ENCODE measurements around the gene PKNOX1. TPM values are rescaled to one million over a fixed set of nuclear protein-coding genes. Genes with fewer than 3 reads are reported as not detected.

Gene PKNOX1
- total and polyA plus RNA-seq, 9 of the 15 experiments (the other 6 are each of a cell fraction or from before 2014, with no cell fraction given), result 8.8 to 25.9 (median 13.2) TPM

GRCh38 chr21:43029785-43030184 lies 55.4 kb downstream of the PKNOX1 start:
- Histone ChIP-seq H3K4me2 (ENCODE audit: insufficient read depth, low read length) (no peak overlapping the region), H3K9ac (ENCODE audit: insufficient read depth in 1 of 2, low read depth in 2 of 2, low read length in 2 of 2) (peak overlapping the region in 1 of 2 experiments; percentile 33; a peak in 1 of 4 replicates), H3K79me2 (ENCODE audit: control insufficient read depth, insufficient read depth, low read length) (no peaks in the 10 kb centered on the region), H3K4me3 (no peak overlapping the region), H4K20me1 (replicated peaks; ENCODE audit: control insufficient read depth, insufficient read depth, low read length) (no peaks in the 10 kb centered on the region), H3K36me3 (ENCODE audit: control insufficient read depth, insufficient read depth, low read length) (peaks cover 42% of the 10 kb centered on the region), H2AFZ (ENCODE audit: low read depth, low read length) (no peak overlapping the region), H3K27ac (ENCODE audit: extremely low read depth, low read depth, low read length) (no peak overlapping the region), H3K4me1 (replicated peaks in 1 of 2; ENCODE audit: control insufficient read depth in 2 of 2, insufficient read depth in 2 of 2, low read length in 2 of 2) (no peaks in the 10 kb centered on the region), H3K9me3 (replicated peaks; ENCODE audit: control insufficient read depth, insufficient read depth, low read depth, low read length) (no peaks in the 10 kb centered on the region), H3K9me1 (ENCODE audit: control insufficient read depth, insufficient read depth, low read length) (no peaks in the 10 kb centered on the region), H3K27me3 (ENCODE audit: control insufficient read depth in 2 of 2, insufficient read depth in 2 of 2, low read length in 2 of 2) (no peaks in the 10 kb centered on the region)
- in situ Hi-C loops (cut with MboI) (no loop called here), intact Hi-C loops (cut with micrococcal nuclease) (no loop called here)
- no peak for FAIRE-seq
- ATAC-seq, result no peak
- ChIA-PET CTCF (ENCODE audit: low intra/inter-chr PET ratio) (no interaction called here), POLR2A (no interaction called here)
- 79% methylated on average over 13 of the region's 13 CpGs for WGBS (ENCODE audit: insufficient coverage, low coverage, missing lambda C conversion rate)
- TF ChIP-seq ZNF146 (CRISPR knock-in tag; IDR thresholded peaks at IDR 0.05; ENCODE audit: unreplicated experiment), result no peak
- TF ChIP-seq TAF15 (IDR thresholded peaks at IDR 0.05; ENCODE audit: low read depth, low read length), result no peak
- TF ChIP-seq, protein P1, sequence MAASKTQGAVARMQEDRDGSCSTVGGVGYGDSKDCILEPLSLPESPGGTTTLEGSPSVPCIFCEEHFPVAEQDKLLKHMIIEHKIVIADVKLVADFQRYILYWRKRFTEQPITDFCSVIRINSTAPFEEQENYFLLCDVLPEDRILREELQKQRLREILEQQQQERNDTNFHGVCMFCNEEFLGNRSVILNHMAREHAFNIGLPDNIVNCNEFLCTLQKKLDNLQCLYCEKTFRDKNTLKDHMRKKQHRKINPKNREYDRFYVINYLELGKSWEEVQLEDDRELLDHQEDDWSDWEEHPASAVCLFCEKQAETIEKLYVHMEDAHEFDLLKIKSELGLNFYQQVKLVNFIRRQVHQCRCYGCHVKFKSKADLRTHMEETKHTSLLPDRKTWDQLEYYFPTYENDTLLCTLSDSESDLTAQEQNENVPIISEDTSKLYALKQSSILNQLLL (CRISPR knock-in tag; IDR thresholded peaks at IDR 0.05; ENCODE audit: borderline replicate concordance), result no peak
- TF ChIP-seq SRF (CRISPR knock-in tag; IDR thresholded peaks at IDR 0.05), result no peak
- TF ChIP-seq MCM3 (IDR thresholded peaks at IDR 0.05), result no peak
- no peak for TF ChIP-seq U2AF2 (optimal IDR thresholded peaks at IDR 0.05; ENCODE audit: low read depth, low read length)
- TF ChIP-seq NR3C1 (CRISPR knock-in tag; IDR thresholded peaks at IDR 0.05), result no peak
- no peak for TF ChIP-seq THRB (CRISPR knock-in tag; conservative IDR thresholded peaks at IDR 0.05)
- no peak for TF ChIP-seq IRF9 (tag; IDR thresholded peaks at IDR 0.05)
- TF ChIP-seq COPS2 (conservative IDR thresholded peaks at IDR 0.05), result no peak
- TF ChIP-seq ZNF79 (CRISPR knock-in tag; IDR thresholded peaks at IDR 0.05; ENCODE audit: low read depth), result no peak
- no TSS peak for BruUV-seq (replicated peaks)
- DNase-seq (ENCODE audit: extremely low read depth in 1 of 4, low spot score in 3 of 4), result no peak

Data from K562 (cell line).